ENCODE results near the gene NUAK2.
"Not testable (repeated sequence)": the region's sequence is repeated elsewhere in the genome, so short reads cannot be mapped to it uniquely, and the experiment has no call there.

Gene NUAK2

DNA sequence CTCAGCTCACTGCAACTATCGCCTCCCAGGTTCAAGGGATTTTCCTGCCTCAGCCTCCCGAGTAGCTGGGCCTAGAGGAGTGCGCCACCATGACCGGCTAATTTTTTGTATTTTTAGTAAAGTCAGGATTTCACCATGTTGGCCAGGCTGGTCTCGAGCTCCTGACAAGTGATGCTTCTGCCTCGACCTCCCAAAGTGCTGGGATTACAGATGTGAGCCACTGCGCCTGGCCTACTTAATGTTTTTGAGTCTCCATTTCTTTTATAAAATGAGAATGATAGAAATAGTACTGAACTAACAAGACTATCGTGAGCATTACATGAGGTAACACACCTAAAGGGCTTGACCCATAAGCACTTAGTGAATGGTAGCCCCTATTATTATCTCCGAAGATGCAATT lies 21.4 kb downstream of the NUAK2 start:
- TF ChIP-seq, protein P1, sequence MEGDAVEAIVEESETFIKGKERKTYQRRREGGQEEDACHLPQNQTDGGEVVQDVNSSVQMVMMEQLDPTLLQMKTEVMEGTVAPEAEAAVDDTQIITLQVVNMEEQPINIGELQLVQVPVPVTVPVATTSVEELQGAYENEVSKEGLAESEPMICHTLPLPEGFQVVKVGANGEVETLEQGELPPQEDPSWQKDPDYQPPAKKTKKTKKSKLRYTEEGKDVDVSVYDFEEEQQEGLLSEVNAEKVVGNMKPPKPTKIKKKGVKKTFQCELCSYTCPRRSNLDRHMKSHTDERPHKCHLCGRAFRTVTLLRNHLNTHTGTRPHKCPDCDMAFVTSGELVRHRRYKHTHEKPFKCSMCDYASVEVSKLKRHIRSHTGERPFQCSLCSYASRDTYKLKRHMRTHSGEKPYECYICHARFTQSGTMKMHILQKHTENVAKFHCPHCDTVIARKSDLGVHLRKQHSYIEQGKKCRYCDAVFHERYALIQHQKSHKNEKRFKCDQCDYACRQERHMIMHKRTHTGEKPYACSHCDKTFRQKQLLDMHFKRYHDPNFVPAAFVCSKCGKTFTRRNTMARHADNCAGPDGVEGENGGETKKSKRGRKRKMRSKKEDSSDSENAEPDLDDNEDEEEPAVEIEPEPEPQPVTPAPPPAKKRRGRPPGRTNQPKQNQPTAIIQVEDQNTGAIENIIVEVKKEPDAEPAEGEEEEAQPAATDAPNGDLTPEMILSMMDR (IDR thresholded peaks at IDR 0.05; ENCODE audit: insufficient read depth, low read length, missing control alignments), result no peak
- no peak for DNase-seq (ENCODE audit: low read depth, low spot score)
- ChIA-PET POLR2A (interaction anchor here (0.9 to 4.7 kb wide), 2 partner anchors 14 to 15 kb away, joined by 4 to 25 read pairs; no protein-coding TSS in a partner anchor), CTCF (interaction anchor here (1.1 to 17.6 kb wide), 3 partner anchors 20 to 54 kb away, joined by 3 to 221 read pairs (median 69); partner anchors contain the start of gene NUAK2)
- H3K4me3 ChIP-seq (ENCODE audit: low read depth, low read length), result no peak overlapping the region

DNA sequence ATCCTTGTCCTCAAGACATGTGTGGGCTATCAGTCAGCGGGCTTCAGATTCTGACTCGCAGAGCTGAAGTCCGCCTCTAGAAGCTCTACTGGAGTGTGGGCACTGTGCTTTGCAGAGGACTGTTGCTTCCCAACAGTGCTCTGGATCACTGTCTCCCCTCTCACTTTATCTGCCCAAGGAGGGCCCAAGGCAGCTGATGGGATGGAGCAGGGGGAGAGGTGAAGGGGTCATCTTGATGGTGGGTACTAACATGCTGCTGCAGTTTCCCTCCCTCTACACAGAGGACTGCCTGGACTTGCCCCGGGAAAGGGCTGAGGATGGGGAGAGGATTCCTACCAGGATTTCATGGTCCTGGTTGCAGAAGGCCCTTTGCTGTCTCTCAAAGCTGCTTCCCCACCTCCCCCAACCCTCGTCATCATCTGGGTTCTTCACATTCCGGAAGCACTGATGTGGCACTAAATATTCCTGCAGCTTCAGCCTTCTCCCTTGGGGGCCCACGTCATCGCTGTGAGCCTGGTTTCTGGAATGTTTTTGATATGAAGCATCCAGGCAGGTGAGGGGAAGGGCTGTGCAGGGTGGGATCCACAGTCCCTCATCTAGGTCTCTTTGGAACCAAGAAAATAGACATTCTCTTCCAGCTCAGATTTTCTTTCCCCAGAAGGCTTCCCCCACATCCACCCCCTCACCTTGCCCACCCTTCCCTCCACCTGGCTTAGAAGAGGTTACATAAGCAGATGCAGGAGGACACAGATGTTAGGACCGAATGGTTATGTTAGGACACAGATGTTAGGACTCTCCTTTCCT lies 23.2 kb downstream of the NUAK2 start:
- peak; percentile 95 for DNase-seq (ENCODE audit: low read depth, low spot score)
- no peak overlapping the region for H3K4me3 ChIP-seq (ENCODE audit: low read depth, low read length)
- POLR2A ChIA-PET, result interaction anchor here (0.7 to 4.7 kb wide), 5 partner anchors 14 to 78 kb away, joined by 3 to 25 read pairs (median 8); partner anchors contain the start of gene NUAK2
- TF ChIP-seq, protein P1 (IDR thresholded peaks at IDR 0.05; ENCODE audit: insufficient read depth, low read length, missing control alignments), result no peak
- CTCF ChIA-PET, result interaction anchor here (1.0 to 17.6 kb wide), 6 partner anchors 13 to 190 kb away, joined by 3 to 221 read pairs (median 4); partner anchors contain the start of gene NUAK2

DNA sequence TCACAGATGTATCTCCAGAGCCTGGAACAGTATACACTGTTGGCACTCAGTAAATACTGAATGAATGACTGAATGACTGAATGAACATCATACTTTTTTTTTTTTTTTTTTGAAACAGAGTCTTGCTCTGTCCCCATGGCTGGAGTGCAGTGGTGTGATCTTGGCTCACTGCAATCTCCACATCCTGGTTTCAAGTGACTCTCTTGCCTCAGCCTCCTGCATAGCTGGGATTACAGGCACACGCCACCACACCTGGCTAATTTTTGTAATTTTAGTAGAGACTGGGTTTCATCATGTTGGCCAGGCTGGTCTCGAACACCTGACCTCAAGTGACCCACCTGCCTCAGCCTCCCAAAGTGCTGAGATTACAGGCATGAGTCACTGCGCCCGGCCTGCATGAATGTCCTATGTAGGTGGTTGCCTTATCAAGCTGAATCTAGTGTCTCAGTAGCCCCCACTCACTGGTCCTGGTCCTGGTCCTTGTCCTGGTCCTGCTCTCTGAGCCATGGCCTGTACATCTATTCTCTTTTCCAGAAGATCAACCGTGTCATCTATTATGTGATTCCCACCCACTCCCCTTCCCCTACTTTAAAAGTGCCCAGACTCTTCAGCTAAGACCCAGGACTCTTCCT lies 23.9 kb downstream of the NUAK2 start:
- ChIA-PET POLR2A (interaction anchor here (1.2 to 4.7 kb wide), 3 partner anchors 13 to 24 kb away, joined by 8 to 25 read pairs (median 8); partner anchors contain the start of gene NUAK2), CTCF (interaction anchor here (1.0 to 17.6 kb wide), 6 partner anchors 12 to 191 kb away, joined by 3 to 221 read pairs (median 4); partner anchors contain the start of gene NUAK2)
- not testable (repeated sequence) for H3K4me3 ChIP-seq (ENCODE audit: low read depth, low read length); DNase-seq (ENCODE audit: low read depth, low spot score)

DNA sequence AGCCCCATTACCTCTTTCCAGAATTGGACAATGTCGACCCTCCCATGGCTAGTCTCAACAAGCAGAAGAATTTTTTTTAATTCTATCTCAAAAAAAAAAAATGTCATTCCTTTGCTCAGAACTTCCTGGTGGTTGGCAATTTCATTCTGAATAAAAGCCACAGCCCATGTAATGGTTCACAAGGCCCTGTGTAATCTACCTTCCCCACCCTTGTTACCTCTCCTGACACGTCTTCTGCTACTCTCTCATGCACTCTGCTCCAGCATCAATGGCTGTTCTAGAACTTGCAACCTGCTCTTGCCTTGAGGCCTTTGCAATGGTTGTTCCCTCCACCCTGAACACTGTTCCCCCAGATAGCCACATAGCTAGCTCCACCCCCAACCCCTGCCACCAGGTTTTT lies 25.4 kb downstream of the NUAK2 start:
- TF ChIP-seq, protein P1 (IDR thresholded peaks at IDR 0.05; ENCODE audit: insufficient read depth, low read length, missing control alignments), result no peak
- no peak for DNase-seq (ENCODE audit: low read depth, low spot score)
- CTCF ChIA-PET, result interaction anchor here (6.9 to 17.6 kb wide), 2 partner anchors 22 to 24 kb away, joined by 69 to 221 read pairs; partner anchors contain the start of gene NUAK2
- no peak overlapping the region for H3K4me3 ChIP-seq (ENCODE audit: low read depth, low read length)
- POLR2A ChIA-PET, result no interaction called here

DNA sequence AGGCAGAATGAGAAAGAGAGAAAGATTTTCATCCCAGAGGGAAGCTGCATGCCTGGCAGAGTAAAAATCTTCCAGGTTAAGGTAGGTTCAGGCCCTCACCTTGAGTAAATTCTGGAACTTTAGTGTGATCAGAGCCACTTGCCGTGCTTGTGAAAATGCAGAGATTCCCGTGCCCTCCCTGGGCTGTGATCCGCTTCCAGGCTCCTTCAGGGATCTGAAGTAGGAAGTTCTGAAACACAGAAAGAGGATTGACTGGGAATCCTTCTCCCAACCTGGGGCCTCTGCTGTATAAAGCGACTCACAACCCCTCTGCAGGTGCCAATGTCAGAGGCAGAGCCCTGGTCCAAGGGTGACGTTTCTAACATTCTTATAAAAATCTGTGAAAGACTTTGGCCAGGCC lies 26.6 kb downstream of the NUAK2 start:
- CTCF ChIA-PET, result interaction anchor here (0.9 to 17.6 kb wide), 8 partner anchors 10 to 136 kb away, joined by 3 to 221 read pairs (median 4); partner anchors contain the start of gene NUAK2
- POLR2A ChIA-PET, result interaction anchor here (0.9 to 2.1 kb wide), 5 partner anchors 11 to 26 kb away, joined by 3 to 19 read pairs (median 3); partner anchors contain the start of gene NUAK2
- TF ChIP-seq, protein P1 (IDR thresholded peaks at IDR 0.05; ENCODE audit: insufficient read depth, low read length, missing control alignments), result no peak
- DNase-seq (ENCODE audit: low read depth, low spot score), result no peak
- no peak overlapping the region for H3K4me3 ChIP-seq (ENCODE audit: low read depth, low read length)

DNA sequence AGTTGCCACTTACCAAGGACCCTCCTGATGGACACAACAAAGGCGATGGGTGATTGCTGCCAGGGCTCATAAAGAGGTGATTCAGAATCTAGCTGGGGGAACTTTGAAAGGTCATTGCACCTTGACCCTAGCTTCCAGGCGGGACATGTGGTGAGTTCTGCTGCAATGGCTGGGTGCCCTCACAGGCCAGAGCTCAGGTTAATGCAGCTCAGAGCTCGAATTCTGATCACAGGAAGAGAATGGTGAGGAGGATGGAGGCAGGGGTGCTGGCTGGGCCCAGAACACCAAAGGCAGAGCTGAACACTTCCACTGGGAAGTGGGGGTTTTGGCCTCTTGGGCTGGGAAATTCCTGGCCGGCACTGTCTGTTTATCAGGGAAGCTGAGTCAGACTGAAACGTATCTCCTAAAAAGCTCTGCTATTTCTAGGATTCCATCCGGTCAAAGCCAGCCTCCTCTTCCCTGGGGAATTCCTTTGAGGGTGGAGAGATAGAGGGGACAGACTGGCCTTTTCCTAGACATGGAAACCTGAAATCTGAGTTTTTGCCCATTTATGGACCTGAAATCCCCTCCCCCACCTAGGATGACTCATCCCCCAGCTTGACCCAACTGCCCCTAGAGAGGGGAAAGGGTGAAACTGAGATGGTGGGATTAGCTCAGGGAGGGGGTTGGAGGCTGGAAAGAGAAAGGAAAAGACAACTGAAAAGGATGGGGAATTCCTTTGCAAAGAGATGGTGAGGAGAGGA lies 27.2 kb downstream of the NUAK2 start:
- ChIA-PET CTCF (interaction anchor here (0.7 to 17.6 kb wide), 10 partner anchors 9 to 230 kb away, joined by 3 to 221 read pairs (median 4); partner anchors contain the start of gene NUAK2), POLR2A (interaction anchor here (0.9 to 2.1 kb wide), 5 partner anchors 10 to 27 kb away, joined by 3 to 19 read pairs (median 3); partner anchors contain the start of gene NUAK2)
- TF ChIP-seq, protein P1 (IDR thresholded peaks at IDR 0.05; ENCODE audit: insufficient read depth, low read length, missing control alignments), result no peak
- H3K4me3 ChIP-seq (ENCODE audit: low read depth, low read length), result no peak overlapping the region
- peak; percentile 78 for DNase-seq (ENCODE audit: low read depth, low spot score)

All from AG04449 (cell line).